GM23338 (cell line): ENCODE results near the gene CSNK1A1L. TPM values are rescaled to one million over a fixed set of nuclear protein-coding genes. Genes with fewer than 3 reads are reported as not detected.

Experiments used
- ATAC-seq: fragments of 200-7000 bp; cut with Tn5 transposase; 3 replicates; pipeline ENCODE4 v1.9.1; 2020
- DNase-seq: peaks from one replicate; pipeline ENCODE4 v3.0.0-alpha.2; 2015; ENCODE audit warnings: low spot score
- H2AFZ ChIP-seq: fragments of 200-600 bp; sonication (generic); 2 replicates; pipeline ENCODE4 v1.8.0; 2016; ENCODE audit warnings: antibody characterized with exemption, mild to moderate bottlenecking, moderate library complexity
- H3F3A ChIP-seq: fragments of 200-600 bp; sonication (generic); replicated peaks from 2 replicates; pipeline ENCODE4 v1.8.0; 2017; ENCODE audit warnings: antibody characterized with exemption, mixed run types, low read depth
- H3K27ac ChIP-seq: fragments of 200-600 bp; sonication (generic); 2 replicates; pipeline ENCODE4 v1.6.1; 2016; ENCODE audit warnings: low read depth
- H3K27me3 ChIP-seq: fragments of 200-600 bp; sonication (generic); 2 replicates; pipeline ENCODE4 v1.8.0; 2016; ENCODE audit warnings: mild to moderate bottlenecking, mixed run types, moderate library complexity; ENCODE audit not compliant: insufficient read depth
- H3K36me3 ChIP-seq: fragments of 200-600 bp; sonication (generic); 2 replicates; pipeline ENCODE4 v1.8.0; 2016; ENCODE audit warnings: mild to moderate bottlenecking; ENCODE audit not compliant: insufficient read depth
- H3K4me1 ChIP-seq: fragments of 200-600 bp; sonication (generic); 2 replicates; pipeline ENCODE4 v1.8.0; 2016; ENCODE audit warnings: mild to moderate bottlenecking, moderate library complexity; ENCODE audit not compliant: insufficient read depth
- H3K4me2 ChIP-seq: fragments of 200-600 bp; sonication (generic); 2 replicates; pipeline ENCODE4 v1.7.1; 2017; ENCODE audit warnings: mixed run types
- H3K4me3 ChIP-seq: fragments of 200-600 bp; sonication (generic); 2 replicates; pipeline ENCODE4 v1.6.1; 2016; ENCODE audit warnings: mixed run types
- H3K79me2 ChIP-seq: fragments of 200-600 bp; sonication (generic); replicated peaks from 2 replicates; pipeline ENCODE4 v1.8.0; 2017; ENCODE audit warnings: mild to moderate bottlenecking; ENCODE audit not compliant: insufficient read depth
- H3K9me2 ChIP-seq: fragments of 200-600 bp; sonication (generic); 2 replicates; pipeline ENCODE4 v1.8.0; 2017; ENCODE audit not compliant: insufficient read depth
- H4K20me1 ChIP-seq: fragments of 200-600 bp; sonication (generic); replicated peaks from 2 replicates; pipeline ENCODE4 v1.8.0; 2017; ENCODE audit warnings: mild to moderate bottlenecking; ENCODE audit not compliant: insufficient read depth
- H3K27ac Mint-ChIP-seq: 2 replicates; pipeline ENCODE4 v1.8.0; 2020; ENCODE audit warnings: inconsistent platforms, mild to moderate bottlenecking, moderate library complexity, mixed read lengths
- H3K27me3 Mint-ChIP-seq: 3 replicates; pipeline ENCODE4 v1.8.0; 2022; ENCODE audit warnings: low read depth, mild to moderate bottlenecking, moderate library complexity, mixed read lengths, inconsistent platforms; ENCODE audit not compliant: insufficient read depth, poor library complexity
- H3K36me3 Mint-ChIP-seq: 3 replicates; pipeline ENCODE4 v1.8.0; 2021; ENCODE audit warnings: low read depth, mild to moderate bottlenecking, inconsistent platforms, moderate library complexity, mixed read lengths
- H3K4me1 Mint-ChIP-seq: 3 replicates; pipeline ENCODE4 v1.8.0; 2020; ENCODE audit warnings: mild to moderate bottlenecking, inconsistent platforms, mixed read lengths
- H3K4me3 Mint-ChIP-seq: 3 replicates; pipeline ENCODE4 v1.8.0; 2021; ENCODE audit warnings: moderate library complexity, mild to moderate bottlenecking, inconsistent platforms, mixed read lengths
- H3K9me3 Mint-ChIP-seq: 3 replicates; pipeline ENCODE4 v1.8.0; 2020; ENCODE audit warnings: moderate library complexity, mild to moderate bottlenecking, inconsistent platforms, mixed read lengths
- CREB1 ChIP-seq: fragments of 250-450 bp; sonication (Bioruptor Pico); IDR thresholded peaks from 2 replicates; pipeline ENCODE4 v1.5.0; 2020; ENCODE audit warnings: low read depth, mild to moderate bottlenecking, moderate library complexity
- CTCF ChIP-seq, 2 experiments: fragments of 200-600 bp in 1 of 2; sonication (generic) in 1 of 2; conservative IDR thresholded peaks; 2 replicates each; pipeline versions ENCODE4 v1.5.1 to v1.6.1; 2016 to 2017; ENCODE audit warnings: antibody characterized with exemption in 2 of 2, low read depth in 2 of 2, mild to moderate bottlenecking in 2 of 2, moderate library complexity in 1 of 2
- ETS1 ChIP-seq: IDR thresholded peaks from 2 replicates; pipeline ENCODE4 v1.6.1; 2016; ENCODE audit warnings: antibody characterized with exemption
- EZH2 ChIP-seq: fragments of 200-600 bp; sonication (generic); IDR thresholded peaks from one replicate; pipeline ENCODE4 v1.8.0; 2017; ENCODE audit warnings: antibody characterized with exemption, mild to moderate bottlenecking, low read depth; ENCODE audit not compliant: unreplicated experiment
- EZH2phosphoT487 ChIP-seq: fragments of 200-600 bp; sonication (generic); IDR thresholded peaks from one replicate; pipeline ENCODE4 v1.8.1; 2018; ENCODE audit warnings: antibody characterized with exemption; ENCODE audit not compliant: unreplicated experiment
- JUNB ChIP-seq: IDR thresholded peaks from one replicate; pipeline ENCODE4 v1.6.1; 2016; ENCODE audit warnings: antibody characterized with exemption; ENCODE audit not compliant: unreplicated experiment
- NANOG ChIP-seq: IDR thresholded peaks from 2 replicates; pipeline ENCODE4 v1.6.1; 2016; ENCODE audit warnings: antibody characterized with exemption, borderline replicate concordance
- POLR2AphosphoS5 ChIP-seq: IDR thresholded peaks from 2 replicates; pipeline ENCODE4 v1.6.1; 2016; ENCODE audit warnings: antibody characterized with exemption, low read depth
- REST ChIP-seq: IDR thresholded peaks from one replicate; pipeline ENCODE4 v1.6.1; 2018; ENCODE audit warnings: antibody characterized with exemption; ENCODE audit not compliant: unreplicated experiment
- STAT1 ChIP-seq: IDR thresholded peaks from one replicate; pipeline ENCODE4 v1.6.1; 2016; ENCODE audit warnings: antibody characterized with exemption; ENCODE audit not compliant: unreplicated experiment
- ZNF114 ChIP-seq: fragments of 250-450 bp; sonication (Bioruptor Pico); IDR thresholded peaks from 2 replicates; pipeline ENCODE4 v1.5.0; 2020; ENCODE audit warnings: mild to moderate bottlenecking, moderate library complexity
- ZNF331 ChIP-seq: fragments of 250-450 bp; sonication (Bioruptor Pico); IDR thresholded peaks from 2 replicates; pipeline ENCODE4 v1.5.0; 2020; ENCODE audit warnings: low read depth, mild to moderate bottlenecking, moderate library complexity
- long read RNA-seq: library from polyadenylated mRNA; unstranded; transcript quantifications from one replicate; pipeline ENCODE4 v2.0.0, GENCODE V29; 2020; ENCODE audit not compliant: unreplicated experiment
- polyA plus RNA-seq: library from polyadenylated mRNA; unstranded; fragments of >200 nt; fragmentation: Nextera tagmentation; extraction: Ambion mirVana; gene quantifications from 2 replicates; pipeline ENCODE4 v1.2.1, GENCODE V29; 2016
- total RNA-seq: library from RNA; depleted of rRNA; stranded (reverse); fragments of >200 nt; shearing (Covaris generic); gene quantifications from 2 replicates; pipeline ENCODE4 v1.2.3, GENCODE V29; 2014; rRNA removed
- TF ChIP-seq, protein P1 (sequence below): fragments of 250-450 bp; sonication (Bioruptor Pico); IDR thresholded peaks from 2 replicates; pipeline ENCODE4 v1.5.0; 2020; ENCODE audit warnings: mild to moderate bottlenecking, moderate library complexity

The CSNK1A1L gene
- total RNA-seq (not detected in 2 replicates), polyA plus RNA-seq (not detected in 2 replicates)
- long read RNA-seq, result 0 reads

GRCh38 chr13:37105251-37105714 is at the start of gene CSNK1A1L:
TSS of gene CSNK1A1L (minus strand) at chr13:37105664. CDS start at chr13:37105256, 408 bp downstream.
- peaks cover 4% of the 10 kb centered on the region; the same call in 1 of the 2 replicates for H3K9me2 ChIP-seq
- peak within 1 kb of the TSS; percentile 4; the same call in 1 of the 2 replicates for H2AFZ ChIP-seq
- Mint-ChIP-seq H3K36me3 (no peaks in the 10 kb centered on the region; the same call in 2 of the 3 replicates), H3K27me3 (peaks cover 5% of the 10 kb centered on the region), H3K4me1 (peaks cover 24% of the 10 kb centered on the region), H3K4me3 (no peak within 1 kb of the TSS), H3K9me3 (no peaks in the 10 kb centered on the region), H3K27ac (peak within 1 kb of the TSS; percentile 33; the same call in 1 of the 2 replicates)
- ATAC-seq (no peak), DNase-seq (no peak)
- no peaks in the 10 kb centered on the region for H4K20me1 ChIP-seq
- peaks cover 5% of the 10 kb centered on the region; the same call in 1 of the 2 replicates for H3K4me1 ChIP-seq
- TF ChIP-seq STAT1, result no peak
- no peak for TF ChIP-seq ZNF331
- TF ChIP-seq, protein P1, sequence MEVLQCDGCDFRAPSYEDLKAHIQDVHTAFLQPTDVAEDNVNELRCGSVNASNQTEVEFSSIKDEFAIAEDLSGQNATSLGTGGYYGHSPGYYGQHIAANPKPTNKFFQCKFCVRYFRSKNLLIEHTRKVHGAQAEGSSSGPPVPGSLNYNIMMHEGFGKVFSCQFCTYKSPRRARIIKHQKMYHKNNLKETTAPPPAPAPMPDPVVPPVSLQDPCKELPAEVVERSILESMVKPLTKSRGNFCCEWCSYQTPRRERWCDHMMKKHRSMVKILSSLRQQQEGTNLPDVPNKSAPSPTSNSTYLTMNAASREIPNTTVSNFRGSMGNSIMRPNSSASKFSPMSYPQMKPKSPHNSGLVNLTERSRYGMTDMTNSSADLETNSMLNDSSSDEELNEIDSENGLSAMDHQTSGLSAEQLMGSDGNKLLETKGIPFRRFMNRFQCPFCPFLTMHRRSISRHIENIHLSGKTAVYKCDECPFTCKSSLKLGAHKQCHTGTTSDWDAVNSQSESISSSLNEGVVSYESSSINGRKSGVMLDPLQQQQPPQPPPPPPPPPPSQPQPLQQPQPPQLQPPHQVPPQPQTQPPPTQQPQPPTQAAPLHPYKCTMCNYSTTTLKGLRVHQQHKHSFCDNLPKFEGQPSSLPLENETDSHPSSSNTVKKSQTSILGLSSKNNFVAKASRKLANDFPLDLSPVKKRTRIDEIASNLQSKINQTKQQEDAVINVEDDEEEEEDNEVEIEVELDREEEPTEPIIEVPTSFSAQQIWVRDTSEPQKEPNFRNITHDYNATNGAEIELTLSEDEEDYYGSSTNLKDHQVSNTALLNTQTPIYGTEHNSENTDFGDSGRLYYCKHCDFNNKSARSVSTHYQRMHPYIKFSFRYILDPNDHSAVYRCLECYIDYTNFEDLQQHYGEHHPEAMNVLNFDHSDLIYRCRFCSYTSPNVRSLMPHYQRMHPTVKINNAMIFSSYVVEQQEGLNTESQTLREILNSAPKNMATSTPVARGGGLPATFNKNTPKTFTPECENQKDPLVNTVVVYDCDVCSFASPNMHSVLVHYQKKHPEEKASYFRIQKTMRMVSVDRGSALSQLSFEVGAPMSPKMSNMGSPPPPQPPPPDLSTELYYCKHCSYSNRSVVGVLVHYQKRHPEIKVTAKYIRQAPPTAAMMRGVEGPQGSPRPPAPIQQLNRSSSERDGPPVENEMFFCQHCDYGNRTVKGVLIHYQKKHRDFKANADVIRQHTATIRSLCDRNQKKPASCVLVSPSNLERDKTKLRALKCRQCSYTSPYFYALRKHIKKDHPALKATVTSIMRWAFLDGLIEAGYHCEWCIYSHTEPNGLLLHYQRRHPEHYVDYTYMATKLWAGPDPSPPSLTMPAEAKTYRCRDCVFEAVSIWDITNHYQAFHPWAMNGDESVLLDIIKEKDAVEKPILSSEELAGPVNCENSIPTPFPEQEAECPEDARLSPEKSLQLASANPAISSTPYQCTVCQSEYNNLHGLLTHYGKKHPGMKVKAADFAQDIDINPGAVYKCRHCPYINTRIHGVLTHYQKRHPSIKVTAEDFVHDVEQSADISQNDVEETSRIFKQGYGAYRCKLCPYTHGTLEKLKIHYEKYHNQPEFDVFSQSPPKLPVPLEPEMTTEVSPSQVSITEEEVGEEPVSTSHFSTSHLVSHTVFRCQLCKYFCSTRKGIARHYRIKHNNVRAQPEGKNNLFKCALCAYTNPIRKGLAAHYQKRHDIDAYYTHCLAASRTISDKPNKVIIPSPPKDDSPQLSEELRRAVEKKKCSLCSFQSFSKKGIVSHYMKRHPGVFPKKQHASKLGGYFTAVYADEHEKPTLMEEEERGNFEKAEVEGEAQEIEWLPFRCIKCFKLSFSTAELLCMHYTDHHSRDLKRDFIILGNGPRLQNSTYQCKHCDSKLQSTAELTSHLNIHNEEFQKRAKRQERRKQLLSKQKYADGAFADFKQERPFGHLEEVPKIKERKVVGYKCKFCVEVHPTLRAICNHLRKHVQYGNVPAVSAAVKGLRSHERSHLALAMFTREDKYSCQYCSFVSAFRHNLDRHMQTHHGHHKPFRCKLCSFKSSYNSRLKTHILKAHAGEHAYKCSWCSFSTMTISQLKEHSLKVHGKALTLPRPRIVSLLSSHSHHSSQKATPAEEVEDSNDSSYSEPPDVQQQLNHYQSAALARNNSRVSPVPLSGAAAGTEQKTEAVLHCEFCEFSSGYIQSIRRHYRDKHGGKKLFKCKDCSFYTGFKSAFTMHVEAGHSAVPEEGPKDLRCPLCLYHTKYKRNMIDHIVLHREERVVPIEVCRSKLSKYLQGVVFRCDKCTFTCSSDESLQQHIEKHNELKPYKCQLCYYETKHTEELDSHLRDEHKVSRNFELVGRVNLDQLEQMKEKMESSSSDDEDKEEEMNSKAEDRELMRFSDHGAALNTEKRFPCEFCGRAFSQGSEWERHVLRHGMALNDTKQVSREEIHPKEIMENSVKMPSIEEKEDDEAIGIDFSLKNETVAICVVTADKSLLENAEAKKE, result no peak
- no peak for TF ChIP-seq ETS1
- no peak for TF ChIP-seq NANOG
- no peak for TF ChIP-seq CTCF (conservative IDR thresholded peaks at IDR 0.05; ENCODE audit: low read depth in 2 of 2)
- TF ChIP-seq CREB1, result no peak
- no peak for TF ChIP-seq EZH2
- TF ChIP-seq POLR2AphosphoS5, result no peak
- no peak for TF ChIP-seq JUNB
- TF ChIP-seq ZNF114, result no peak
- TF ChIP-seq EZH2phosphoT487, result no peak
- TF ChIP-seq REST, result no peak
- 0 out of 2 replicates have a peak within 1 kb of the TSS, but pooled peaks have one; percentile 13 for H3K4me2 ChIP-seq
- H3K4me3 ChIP-seq, result no peak within 1 kb of the TSS
- no peaks in the 10 kb centered on the region for H3K79me2 ChIP-seq
- H3K27me3 ChIP-seq, result no peaks in the 10 kb centered on the region
- H3K36me3 ChIP-seq, result no peaks in the 10 kb centered on the region
- no peaks in the 10 kb centered on the region for H3F3A ChIP-seq
- 0 out of 2 replicates have a peak within 1 kb of the TSS, but pooled peaks have one; percentile 1 for H3K27ac ChIP-seq
